HepG2 (cell line): ENCODE data around the gene SEZ6. TPM values are rescaled to one million over a fixed set of nuclear protein-coding genes. Genes with fewer than 3 reads are reported as not detected.

Experiments
- CEBPB ChIP-seq: IDR thresholded peaks from 2 replicates; pipeline ENCODE4 v1.6.1; 2011; ENCODE audit warnings: low read depth, low read length, improper control_type of control experiment, borderline replicate concordance
- CENPX ChIP-seq: sonication (generic); formaldehyde crosslinking; IDR thresholded peaks from 2 replicates; pipeline ENCODE4 v1.9.0; 2021; ENCODE audit warnings: mild to moderate bottlenecking, missing genetic modification reagents, moderate library complexity
- CERS6 ChIP-seq: sonication (generic); formaldehyde crosslinking; IDR thresholded peaks from 2 replicates; pipeline ENCODE4 v1.5.0; 2020; ENCODE audit warnings: missing genetic modification reagents
- ELK4 ChIP-seq: sonication (generic); formaldehyde crosslinking; IDR thresholded peaks from 2 replicates; pipeline ENCODE4 v1.9.0; 2021; ENCODE audit warnings: missing genetic modification reagents, borderline replicate concordance
- HNRNPH1 ChIP-seq: fragments of 200-400 bp; formaldehyde crosslinking; optimal IDR thresholded peaks from 2 replicates; pipeline ENCODE3; 2017; ENCODE audit warnings: mild to moderate bottlenecking, low read depth, low read length
- KDM3A ChIP-seq: IDR thresholded peaks from 2 replicates; pipeline ENCODE4 v1.6.1; 2018; ENCODE audit warnings: low read depth, missing compliant biosample characterization
- LCORL ChIP-seq, 2 experiments: fragments of 450-650 bp in 1 of 2; sonication (generic) in 1 of 2; formaldehyde crosslinking in 1 of 2; IDR thresholded peaks; 2 replicates each; pipeline versions ENCODE4 v1.5.0 to v1.6.1; 2017 to 2020; ENCODE audit warnings: antibody characterized with exemption in 1 of 2, missing genetic modification reagents in 1 of 2
- MED13 ChIP-seq: sonication (generic); formaldehyde crosslinking; IDR thresholded peaks from 2 replicates; pipeline ENCODE4 v1.5.0; 2020; ENCODE audit warnings: missing genetic modification reagents
- MLLT10 ChIP-seq: sonication (generic); formaldehyde crosslinking; IDR thresholded peaks from 2 replicates; pipeline ENCODE4 v1.4.0; 2020; ENCODE audit warnings: missing genetic modification reagents
- NAIF1 ChIP-seq: sonication (generic); formaldehyde crosslinking; IDR thresholded peaks from 2 replicates; pipeline ENCODE4 v1.5.0; 2020; ENCODE audit warnings: mild to moderate bottlenecking, missing genetic modification reagents, borderline replicate concordance
- NBN ChIP-seq: fragments of 450-650 bp; conservative IDR thresholded peaks from 2 replicates; pipeline ENCODE4 v1.6.1; 2017
- NFKB2 ChIP-seq: sonication (generic); formaldehyde crosslinking; IDR thresholded peaks from 2 replicates; pipeline ENCODE4 v1.4.0; 2020; ENCODE audit warnings: missing genetic modification reagents, borderline replicate concordance
- NRL ChIP-seq: sonication (generic); formaldehyde crosslinking; IDR thresholded peaks from 2 replicates; pipeline ENCODE4 v1.5.0; 2020; ENCODE audit warnings: missing genetic modification reagents, mild to moderate bottlenecking, moderate library complexity, borderline replicate concordance
- REPIN1 ChIP-seq: sonication (generic); formaldehyde crosslinking; IDR thresholded peaks from 2 replicates; pipeline ENCODE4 v1.8.0; 2022; ENCODE audit warnings: missing genetic modification reagents, low read depth, mild to moderate bottlenecking, borderline replicate concordance
- SALL1 ChIP-seq: sonication (generic); formaldehyde crosslinking; IDR thresholded peaks from 2 replicates; pipeline ENCODE4 v1.8.0; 2022; ENCODE audit warnings: mild to moderate bottlenecking, missing genetic modification reagents
- THAP9 ChIP-seq: sonication (generic); formaldehyde crosslinking; IDR thresholded peaks from 2 replicates; pipeline ENCODE4; 2020; ENCODE audit warnings: missing genetic modification reagents, mild to moderate bottlenecking, borderline replicate concordance
- ZNF234 ChIP-seq: sonication (generic); formaldehyde crosslinking; conservative IDR thresholded peaks from 2 replicates; pipeline ENCODE4 v1.5.1; 2020; ENCODE audit warnings: mild to moderate bottlenecking, missing genetic modification reagents
- ZNF30 ChIP-seq: sonication (generic); formaldehyde crosslinking; IDR thresholded peaks from 2 replicates; pipeline ENCODE4 v1.5.0; 2020; ENCODE audit warnings: mild to moderate bottlenecking, missing genetic modification reagents
- ZNF451 ChIP-seq: sonication (generic); formaldehyde crosslinking; IDR thresholded peaks from 2 replicates; pipeline ENCODE4 v1.5.0; 2020; ENCODE audit warnings: mild to moderate bottlenecking, missing genetic modification reagents
- ZNF468 ChIP-seq: sonication (generic); formaldehyde crosslinking; IDR thresholded peaks from 2 replicates; pipeline ENCODE4 v1.8.0; 2022; ENCODE audit warnings: mild to moderate bottlenecking, moderate library complexity, missing genetic modification reagents
- ZSCAN21 ChIP-seq: sonication (generic); formaldehyde crosslinking; IDR thresholded peaks from 2 replicates; pipeline ENCODE4 v1.8.0; 2022; ENCODE audit warnings: mild to moderate bottlenecking, missing genetic modification reagents, moderate library complexity, borderline replicate concordance
- polyA plus RNA-seq, 8 experiments: library from polyadenylated mRNA; depleted of rRNA in 3 of 8; stranded (reverse) in 7 of 8; unstranded in 1 of 8; fragments of >200 nt; fragmentation: Illumina TruSeq in 4 of 8; extraction: Trizol in 4 of 8; gene quantifications; 2 replicates each; pipeline versions ENCODE4 v1.2.1 to v1.2.3, GENCODE V29; 2011 to 2016; ENCODE audit warnings: low read depth in 4 of 8, missing spikeins in 1 of 8, mixed read lengths in 1 of 8; ENCODE audit not compliant: insufficient read depth in 1 of 8
- total RNA-seq, 5 experiments: library from RNA; depleted of rRNA; stranded (reverse); fragments of >200 nt; fragmentation: Illumina TruSeq; extraction: Trizol; gene quantifications; 2 replicates each; pipeline ENCODE4 v1.2.3, GENCODE V29; 2016; ENCODE audit warnings: low read depth in 1 of 5
- TF ChIP-seq, protein P1 (sequence below): sonication (generic); formaldehyde crosslinking; IDR thresholded peaks from 2 replicates; pipeline ENCODE4 v1.5.0; 2020; ENCODE audit warnings: missing genetic modification reagents

SEZ6 gene
- total and polyA plus RNA-seq, 2 of the 13 experiments (the other 11 are each of a cell fraction or from before 2014, with no cell fraction given): not detected

- TF ChIP-seq SALL1 (CRISPR knock-in tag) (peak; percentile 77), HNRNPH1 (no peak), ELK4 (CRISPR knock-in tag) (no peak), NAIF1 (CRISPR knock-in tag) (peak; percentile 77; the same call in 1 of the 2 replicates), NBN (no peak), NFKB2 (no peak), LCORL (IDR thresholded peaks at IDR 0.05) (no peak), LCORL (CRISPR knock-in tag; IDR thresholded peaks at IDR 0.05) (peak; percentile 84), ZNF451 (no peak), MLLT10 (CRISPR knock-in tag) (no peak), MED13 (CRISPR knock-in tag) (no peak), ZSCAN21 (CRISPR knock-in tag) (0 out of 2 replicates have a peak, but pooled peaks have one; percentile 15), ZNF468 (CRISPR knock-in tag) (no peak), ZNF234 (CRISPR knock-in tag) (no peak), CERS6 (CRISPR knock-in tag) (no peak), REPIN1 (CRISPR knock-in tag) (peak; percentile 71), NRL (no peak), THAP9 (CRISPR knock-in tag) (peak; percentile 95; the same call in 1 of the 2 replicates), ZNF30 (CRISPR knock-in tag) (no peak), CEBPB (no peak), CENPX (no peak), KDM3A (CRISPR knock-in tag) (0 out of 2 replicates have a peak, but pooled peaks have one; percentile 41)
- TF ChIP-seq, protein P1, sequence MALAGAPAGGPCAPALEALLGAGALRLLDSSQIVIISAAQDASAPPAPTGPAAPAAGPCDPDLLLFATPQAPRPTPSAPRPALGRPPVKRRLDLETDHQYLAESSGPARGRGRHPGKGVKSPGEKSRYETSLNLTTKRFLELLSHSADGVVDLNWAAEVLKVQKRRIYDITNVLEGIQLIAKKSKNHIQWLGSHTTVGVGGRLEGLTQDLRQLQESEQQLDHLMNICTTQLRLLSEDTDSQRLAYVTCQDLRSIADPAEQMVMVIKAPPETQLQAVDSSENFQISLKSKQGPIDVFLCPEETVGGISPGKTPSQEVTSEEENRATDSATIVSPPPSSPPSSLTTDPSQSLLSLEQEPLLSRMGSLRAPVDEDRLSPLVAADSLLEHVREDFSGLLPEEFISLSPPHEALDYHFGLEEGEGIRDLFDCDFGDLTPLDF (CRISPR knock-in tag): no peak
Measured at GRCh38 chr17:28951991-28952975, 53.5 kb downstream of the SEZ6 start (continued).
